HTERT RPE-1 (cell line): ENCODE data around the gene PRR23E.

Experiments
- in situ Hi-C: fragments of 300-500 bp; cut with MboI; formaldehyde crosslinking; loops from 4 replicates; pipeline ENCODE4 v1.14.3; 2020; ENCODE audit warnings: low sequenced_read_pairs

The PRR23E gene

GRCh38 chr3:127183931-127184869 lies 8.7 kb upstream of the PRR23E start:
- in situ Hi-C loops: no loop called here

GRCh38 chr3:127184870-127185216 lies 8.1 kb upstream of the PRR23E start:
- in situ Hi-C loops: no loop called here

- in situ Hi-C loops: no loop called here
Measured at GRCh38 chr3:127185268-127185667, 7.7 kb upstream of the PRR23E start.

GRCh38 chr3:127185962-127186674 lies 6.8 kb upstream of the PRR23E start:
- in situ Hi-C loops: no loop called here

GRCh38 chr3:127187316-127187715 lies 5.6 kb upstream of the PRR23E start:
- in situ Hi-C loops: no loop called here

GRCh38 chr3:127193341-127193740 lies 410 bp downstream of the PRR23E start:
- in situ Hi-C loops: no loop called here

GRCh38 chr3:127193775-127194174 lies 844 bp downstream of the PRR23E start:
- in situ Hi-C loops: no loop called here

GRCh38 chr3:127194601-127195187 lies 1.8 kb downstream of the PRR23E start:
- in situ Hi-C loops: no loop called here

GRCh38 chr3:127195417-127195816 lies 2.5 kb downstream of the PRR23E start:
- in situ Hi-C loops: no loop called here

- in situ Hi-C loops: no loop called here
Measured at GRCh38 chr3:127196002-127196401, 3.1 kb downstream of the PRR23E start.

- in situ Hi-C loops: no loop called here
Measured at GRCh38 chr3:127196466-127197299, 3.8 kb downstream of the PRR23E start.

GRCh38 chr3:127197300-127198189 lies 4.6 kb downstream of the PRR23E start:
- in situ Hi-C loops: no loop called here

- in situ Hi-C loops: no loop called here
Measured at GRCh38 chr3:127200086-127200691, 7.3 kb downstream of the PRR23E start.

- in situ Hi-C loops: no loop called here
Measured at GRCh38 chr3:127203024-127203423, 10.1 kb downstream of the PRR23E start.

- in situ Hi-C loops: no loop called here
Measured at GRCh38 chr3:127204841-127205582, 12.1 kb downstream of the PRR23E start.

- in situ Hi-C loops: no loop called here
Measured at GRCh38 chr3:127206154-127206553, 13.2 kb downstream of the PRR23E start.

- in situ Hi-C loops: no loop called here
Measured at GRCh38 chr3:127206611-127207516, 13.9 kb downstream of the PRR23E start.
